Immature natural killer cell (primary cell): ENCODE data around the gene PGAP1. TPM values are rescaled to one million over a fixed set of nuclear protein-coding genes. Genes with fewer than 3 reads are reported as not detected.
A peak's percentile ranks its signal among the peaks of the same experiment; 100 is the strongest.

Experiments used
- DNase-seq, 3 donors: peaks; one replicate each; pipeline ENCODE4 v3.0.0; 2022; ENCODE audit warnings: mixed read lengths in 1 of 3
- H3K27ac Mint-ChIP-seq, 6 donors: one replicate each; pipeline ENCODE4 v1.8.0; 2020; ENCODE audit warnings: mixed read lengths in 6 of 6, mild to moderate bottlenecking in 5 of 6, inconsistent platforms in 4 of 6, moderate library complexity in 3 of 6
- H3K27me3 Mint-ChIP-seq, 3 donors: one replicate each; pipeline ENCODE4 v1.8.0; 2020 to 2021; ENCODE audit warnings: low read depth in 3 of 3, mild to moderate bottlenecking in 3 of 3, mixed read lengths in 3 of 3, moderate library complexity in 3 of 3, inconsistent platforms in 1 of 3
- H3K36me3 Mint-ChIP-seq, 3 donors: one replicate each; pipeline ENCODE4 v1.8.0; 2020; ENCODE audit warnings: mixed read lengths in 3 of 3, inconsistent platforms in 2 of 3, mild to moderate bottlenecking in 2 of 3
- H3K4me1 Mint-ChIP-seq, 2 donors: one replicate each; pipeline ENCODE4 v1.8.0; 2020; ENCODE audit warnings: inconsistent platforms in 2 of 2, mild to moderate bottlenecking in 2 of 2, mixed read lengths in 2 of 2, moderate library complexity in 1 of 2
- H3K4me3 Mint-ChIP-seq, 5 donors: one replicate each; pipeline ENCODE4 v1.8.0; 2020; ENCODE audit warnings: mild to moderate bottlenecking in 5 of 5, mixed read lengths in 5 of 5, inconsistent platforms in 3 of 5, moderate library complexity in 3 of 5
- H3K9me3 Mint-ChIP-seq, 6 donors: one replicate each; pipeline ENCODE4 v1.8.0; 2020; ENCODE audit warnings: mild to moderate bottlenecking in 6 of 6, mixed read lengths in 6 of 6, inconsistent platforms in 4 of 6, moderate library complexity in 3 of 6
- polyA plus RNA-seq, 3 donors: library from polyadenylated mRNA; unstranded; fragments of 300-500 nt; fragmentation: Illumina TruSeq; gene quantifications; one replicate each; pipeline ENCODE4 v1.2.3, GENCODE V29; 2021

The PGAP1 gene
- polyA plus RNA-seq, 3 donors from 2014 or later = 0.09 to 0.62 TPM; not detected in 1

DNA sequence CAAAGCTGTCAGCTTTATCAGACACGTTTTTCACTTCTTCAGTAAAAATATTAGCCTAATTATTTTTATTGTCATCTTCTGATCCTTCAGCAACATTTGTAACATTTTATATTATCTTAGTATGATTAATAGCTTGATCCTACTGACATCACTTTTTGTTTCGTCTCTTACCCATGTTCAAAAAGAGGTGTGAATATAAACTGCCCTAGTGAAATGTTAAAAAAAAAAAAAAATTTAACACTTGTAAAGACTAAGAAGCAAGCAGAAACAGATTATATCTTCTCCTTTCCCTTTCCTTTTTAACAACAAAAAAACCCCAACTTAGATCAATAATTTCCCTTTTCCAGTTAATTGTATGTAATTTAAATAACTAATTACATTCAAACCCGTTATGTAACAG is 81.1 kb downstream of the PGAP1 start:
- Mint-ChIP-seq H3K4me3 (peak overlapping the region in 2 of 5 donors; percentile 8 to 29), H3K27me3 (peaks cover 0 to under 1% (median 0%) of the 10 kb centered on the region in 3 donors), H3K36me3 (peaks cover 0 to 4% (median 3%) of the 10 kb centered on the region in 3 donors), H3K9me3 (no peaks in the 10 kb centered on the region), H3K4me1 (peaks cover 6 to 19% of the 10 kb centered on the region in 2 donors), H3K27ac (peak overlapping the region in 2 of 6 donors; percentile 32 to 37)
- DNase-seq = peak in 1 of 3 donors; percentile 2

- DNase-seq = no peak
- Mint-ChIP-seq H3K4me1 (peaks cover under 1 to 2% of the 10 kb centered on the region in 2 donors), H3K9me3 (no peaks in the 10 kb centered on the region), H3K27me3 (no peaks in the 10 kb centered on the region), H3K4me3 (no peak overlapping the region), H3K27ac (no peak overlapping the region), H3K36me3 (peaks cover 3 to 7% (median 4%) of the 10 kb centered on the region in 3 donors)
Measured at GRCh38 chr2:196840171-196840570, 86.3 kb downstream of the PGAP1 start.

- Mint-ChIP-seq H3K9me3 (no peaks in the 10 kb centered on the region), H3K4me3 (no peak overlapping the region), H3K36me3 (peaks cover 3 to 7% (median 4%) of the 10 kb centered on the region in 3 donors), H3K27me3 (no peaks in the 10 kb centered on the region), H3K4me1 (no peaks in the 10 kb centered on the region), H3K27ac (no peak overlapping the region)
- no peak for DNase-seq
Measured at GRCh38 chr2:196839574-196839973, 86.9 kb downstream of the PGAP1 start.

- Mint-ChIP-seq H3K27ac (no peak overlapping the region), H3K27me3 (no peaks in the 10 kb centered on the region)
Measured at GRCh38 chr2:196836440-196836839, 90.1 kb downstream of the PGAP1 start.

GRCh38 chr2:196830701-196831100 is 95.8 kb downstream of the PGAP1 start:
- no peak overlapping the region for H3K27ac Mint-ChIP-seq
- no peak for DNase-seq
- no peaks in the 10 kb centered on the region for H3K4me1 Mint-ChIP-seq
- H3K4me3 Mint-ChIP-seq = no peak overlapping the region
- no peaks in the 10 kb centered on the region for H3K36me3 Mint-ChIP-seq
- peaks cover 0 to 1% (median 0%) of the 10 kb centered on the region in 6 donors for H3K9me3 Mint-ChIP-seq
- H3K27me3 Mint-ChIP-seq = peaks cover 0 to 8% (median 0%) of the 10 kb centered on the region in 3 donors

More at GRCh38 chr2:196836440-196836839, 90.1 kb downstream of the PGAP1 start:
- no peak for DNase-seq
- peaks cover 0 to 1% (median 0%) of the 10 kb centered on the region in 6 donors for H3K9me3 Mint-ChIP-seq
- peaks cover 3 to 7% (median 4%) of the 10 kb centered on the region in 3 donors for H3K36me3 Mint-ChIP-seq
- H3K4me3 Mint-ChIP-seq = no peak overlapping the region
- H3K4me1 Mint-ChIP-seq = no peaks in the 10 kb centered on the region

DNA sequence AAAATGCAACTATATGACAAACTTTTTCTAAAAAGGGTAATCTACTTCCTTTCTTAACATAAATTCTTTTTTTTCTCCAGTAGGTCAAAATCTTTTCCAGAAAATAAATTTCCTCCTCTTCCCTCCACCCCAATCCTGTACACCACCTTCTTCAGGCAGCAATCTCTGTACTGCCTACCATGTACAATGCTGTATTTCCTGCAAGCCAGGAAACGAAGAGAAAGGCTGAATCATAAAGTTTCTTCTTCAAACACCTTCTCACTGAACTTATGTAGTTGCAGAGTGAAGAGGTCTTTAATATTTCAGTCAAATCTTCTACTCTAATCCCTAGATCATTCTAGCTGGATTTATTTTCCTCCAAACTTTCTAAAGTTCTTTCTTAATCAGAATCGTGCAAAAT is 99.2 kb downstream of the PGAP1 start:
- H3K4me1 Mint-ChIP-seq = no peaks in the 10 kb centered on the region
- H3K36me3 Mint-ChIP-seq = no peaks in the 10 kb centered on the region
- no peak overlapping the region for H3K27ac Mint-ChIP-seq
- peaks cover 0 to 12% (median 7%) of the 10 kb centered on the region in 3 donors for H3K27me3 Mint-ChIP-seq
- DNase-seq = no peak
- H3K9me3 Mint-ChIP-seq = peaks cover 0 to 1% (median 0%) of the 10 kb centered on the region in 6 donors
- no peak overlapping the region for H3K4me3 Mint-ChIP-seq

DNA sequence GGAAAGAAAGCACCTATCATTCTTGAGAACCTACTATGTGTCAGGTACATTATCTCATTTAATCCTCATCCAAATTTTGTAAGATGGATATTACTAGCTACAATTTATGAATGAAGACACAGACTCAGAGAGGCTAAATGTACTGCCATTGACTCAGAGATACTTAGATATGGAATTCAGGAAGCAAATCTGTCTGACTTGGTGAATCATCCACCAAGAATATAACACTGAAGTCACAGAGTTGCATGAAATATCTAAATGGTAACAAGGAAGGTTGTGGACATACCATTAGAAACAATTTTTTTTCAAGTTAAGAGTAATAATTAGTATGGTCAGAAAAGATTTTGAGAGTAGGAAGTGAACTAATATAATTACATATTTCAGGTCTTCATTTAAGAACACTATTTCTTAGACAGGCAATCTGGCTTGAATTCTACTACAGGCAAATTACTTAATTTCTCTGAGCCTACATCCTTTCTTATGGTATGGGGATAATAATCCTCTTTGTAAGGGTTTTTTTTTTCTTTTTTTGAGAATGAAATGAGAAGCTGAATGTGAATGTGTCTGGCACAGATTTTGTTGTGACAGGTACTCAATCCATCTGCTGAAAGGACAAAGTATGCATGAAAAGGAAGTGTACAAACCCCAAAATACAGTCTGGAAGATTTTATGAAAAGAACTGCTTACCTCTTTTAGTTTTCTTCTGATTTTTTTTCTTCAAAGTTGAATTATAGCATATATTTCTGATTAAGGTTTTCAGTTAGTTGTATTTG is 102.6 kb downstream of the PGAP1 start:
- Mint-ChIP-seq H3K4me1 (no peaks in the 10 kb centered on the region), H3K27ac (no peak overlapping the region), H3K4me3 (no peak overlapping the region), H3K27me3 (peaks cover 3 to 20% (median 9%) of the 10 kb centered on the region in 3 donors), H3K36me3 (peaks cover 2 to 5% (median 5%) of the 10 kb centered on the region in 3 donors), H3K9me3 (peaks cover 0 to 10% (median 4%) of the 10 kb centered on the region in 6 donors)
- DNase-seq = no peak

DNA sequence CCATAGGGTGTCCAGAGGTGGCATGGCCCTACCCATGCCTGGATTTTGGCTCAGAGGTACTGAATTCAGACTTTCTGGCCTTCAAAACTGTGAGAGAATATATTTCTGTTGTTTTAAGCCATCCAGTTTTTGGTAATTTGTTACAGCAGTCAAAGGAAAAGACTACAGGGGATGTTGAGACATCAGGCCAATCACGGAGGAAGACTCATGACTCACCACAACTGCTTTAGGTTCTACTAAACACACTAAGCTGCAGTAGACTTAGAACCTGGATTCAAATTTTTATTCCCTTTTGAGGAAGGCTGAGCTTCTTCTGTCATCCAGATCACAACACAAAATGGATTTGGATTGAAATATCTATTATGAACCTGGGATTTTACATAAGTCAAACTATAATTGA is 105.3 kb downstream of the PGAP1 start:
- no peak overlapping the region for H3K27ac Mint-ChIP-seq
- H3K36me3 Mint-ChIP-seq = peaks cover 5 to 8% (median 5%) of the 10 kb centered on the region in 3 donors
- DNase-seq = no peak
- peaks cover 3 to 23% (median 3%) of the 10 kb centered on the region in 3 donors for H3K27me3 Mint-ChIP-seq
- no peak overlapping the region for H3K4me3 Mint-ChIP-seq
- H3K9me3 Mint-ChIP-seq = peaks cover 3 to 27% (median 12%) of the 10 kb centered on the region in 6 donors
- H3K4me1 Mint-ChIP-seq = no peaks in the 10 kb centered on the region

GRCh38 chr2:196809260-196809659 is 117.2 kb downstream of the PGAP1 start, which contains the start of gene C2orf66:
Gene C2orf66 (minus strand): TSS chr2:196809355. CDS start chr2:196809336, 19 bp downstream.
- no peaks in the 10 kb centered on the region for H3K36me3 Mint-ChIP-seq
- DNase-seq = no peak
- H3K9me3 Mint-ChIP-seq = no peaks in the 10 kb centered on the region
- no peaks in the 10 kb centered on the region for H3K4me1 Mint-ChIP-seq
- H3K27ac Mint-ChIP-seq = no peak within 1 kb of the TSS
- H3K27me3 Mint-ChIP-seq = peaks cover 6 to 23% (median 20%) of the 10 kb centered on the region in 3 donors
- no peak within 1 kb of the TSS for H3K4me3 Mint-ChIP-seq

DNA sequence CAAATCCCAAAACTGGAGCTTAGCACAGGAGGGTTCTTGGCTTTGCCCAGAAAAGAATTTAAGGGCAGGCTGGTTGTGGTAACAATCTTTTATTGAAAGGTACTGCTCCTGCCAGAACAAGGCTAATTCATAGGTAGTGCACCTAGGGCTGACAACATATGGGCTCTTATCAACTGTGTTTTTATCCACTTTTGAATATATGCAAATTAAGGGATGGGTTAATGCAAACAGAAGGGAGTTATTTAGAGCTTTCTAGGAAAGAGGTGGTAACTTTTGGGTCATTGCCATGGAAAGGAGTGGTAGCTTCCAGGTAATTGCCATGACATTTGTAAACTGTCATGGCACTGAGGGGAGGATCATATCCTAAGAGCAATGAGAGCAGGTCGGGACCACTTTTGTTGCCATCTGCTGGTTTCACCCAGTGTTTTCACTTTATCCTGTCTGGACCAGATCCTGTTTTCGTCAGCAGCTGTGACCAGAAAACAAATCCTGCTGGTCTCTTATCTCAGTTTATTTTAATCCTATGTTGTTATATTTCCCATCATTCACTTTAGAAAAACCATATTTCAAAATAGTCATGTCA is 118.3 kb downstream of the PGAP1 start:
- H3K4me1 Mint-ChIP-seq = no peaks in the 10 kb centered on the region
- no peaks in the 10 kb centered on the region for H3K36me3 Mint-ChIP-seq
- no peaks in the 10 kb centered on the region for H3K9me3 Mint-ChIP-seq
- no peak for DNase-seq
- no peak overlapping the region for H3K4me3 Mint-ChIP-seq
- H3K27me3 Mint-ChIP-seq = peaks cover 6 to 27% (median 20%) of the 10 kb centered on the region in 3 donors
- H3K27ac Mint-ChIP-seq = no peak overlapping the region

DNA sequence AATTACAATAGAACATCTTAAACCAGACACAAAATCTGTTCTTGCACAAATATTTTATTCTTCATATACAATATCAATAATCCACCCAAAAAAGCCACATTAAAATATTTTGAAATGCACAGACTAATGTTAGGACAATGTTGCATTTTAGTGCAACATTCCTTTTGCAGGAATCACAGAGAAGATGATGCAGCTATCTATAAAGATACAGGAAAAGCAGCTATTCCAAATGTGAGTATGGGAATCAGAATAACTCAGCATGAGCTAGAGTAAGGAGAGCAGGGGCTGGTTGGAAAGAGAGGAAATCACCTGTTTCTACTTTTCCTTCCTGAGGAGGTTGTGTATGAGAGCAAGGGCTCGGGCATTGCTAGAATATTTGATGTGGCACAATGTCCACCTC is 122.1 kb downstream of the PGAP1 start:
- H3K4me3 Mint-ChIP-seq = no peak overlapping the region
- no peak for DNase-seq
- no peak overlapping the region for H3K27ac Mint-ChIP-seq
- H3K4me1 Mint-ChIP-seq = peaks cover 4 to 10% of the 10 kb centered on the region in 2 donors
- H3K36me3 Mint-ChIP-seq = no peaks in the 10 kb centered on the region
- H3K27me3 Mint-ChIP-seq = peaks cover 3 to 26% (median 23%) of the 10 kb centered on the region in 3 donors
- no peaks in the 10 kb centered on the region for H3K9me3 Mint-ChIP-seq

DNA sequence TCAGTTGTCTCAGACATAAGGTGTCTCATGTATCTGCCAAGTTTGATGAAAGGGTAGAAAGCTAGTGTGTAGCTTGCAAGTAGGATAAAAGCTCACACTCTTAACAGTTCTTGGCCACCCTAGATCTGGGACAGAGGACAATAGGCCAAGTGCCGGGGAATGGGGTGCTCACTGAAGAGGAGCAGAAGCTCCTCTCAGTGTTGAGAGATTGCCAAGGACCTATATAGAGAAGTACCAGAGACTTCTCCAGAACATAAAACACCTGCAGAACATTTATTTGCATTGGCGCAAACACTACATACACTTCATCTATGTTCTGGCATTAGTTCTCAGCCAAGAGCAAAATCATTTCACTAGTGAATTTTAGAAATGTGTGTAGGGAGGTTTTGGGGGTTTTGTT is 124.1 kb downstream of the PGAP1 start:
- peaks cover 16 to 25% of the 10 kb centered on the region in 2 donors for H3K4me1 Mint-ChIP-seq
- H3K36me3 Mint-ChIP-seq = no peaks in the 10 kb centered on the region
- H3K4me3 Mint-ChIP-seq = no peak overlapping the region
- DNase-seq = no peak
- H3K27me3 Mint-ChIP-seq = peaks cover 5 to 23% (median 17%) of the 10 kb centered on the region in 3 donors
- no peak overlapping the region for H3K27ac Mint-ChIP-seq
- H3K9me3 Mint-ChIP-seq = no peaks in the 10 kb centered on the region

DNA sequence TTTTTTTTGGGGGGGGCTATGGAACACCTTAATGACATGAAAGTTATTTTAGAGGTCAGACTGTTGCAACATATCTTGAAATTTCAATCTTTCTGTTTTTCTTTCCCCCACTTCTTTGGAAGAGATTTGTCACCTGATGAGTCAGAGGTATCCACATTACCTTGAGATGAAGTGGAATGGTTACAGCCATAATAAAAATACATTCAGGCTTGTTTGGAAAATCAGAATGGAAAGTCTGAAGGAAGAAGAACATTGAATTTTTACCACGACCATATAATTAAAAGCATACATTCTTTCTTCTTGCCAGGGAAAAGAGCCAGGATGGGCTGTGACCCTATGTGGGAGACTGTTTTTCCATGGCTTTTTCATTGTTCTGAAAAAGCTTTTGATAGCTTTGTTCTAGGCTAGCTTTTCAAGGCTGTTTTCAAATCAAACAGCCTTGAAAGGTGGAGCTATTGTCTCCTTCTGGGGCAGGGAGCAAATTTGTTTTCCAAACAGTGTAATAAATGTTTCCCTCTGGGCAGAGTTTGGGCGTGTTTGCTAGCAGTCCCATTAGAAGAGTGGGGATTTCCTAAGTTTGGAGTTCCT is 124.7 kb downstream of the PGAP1 start:
- no peak overlapping the region for H3K27ac Mint-ChIP-seq

DNA sequence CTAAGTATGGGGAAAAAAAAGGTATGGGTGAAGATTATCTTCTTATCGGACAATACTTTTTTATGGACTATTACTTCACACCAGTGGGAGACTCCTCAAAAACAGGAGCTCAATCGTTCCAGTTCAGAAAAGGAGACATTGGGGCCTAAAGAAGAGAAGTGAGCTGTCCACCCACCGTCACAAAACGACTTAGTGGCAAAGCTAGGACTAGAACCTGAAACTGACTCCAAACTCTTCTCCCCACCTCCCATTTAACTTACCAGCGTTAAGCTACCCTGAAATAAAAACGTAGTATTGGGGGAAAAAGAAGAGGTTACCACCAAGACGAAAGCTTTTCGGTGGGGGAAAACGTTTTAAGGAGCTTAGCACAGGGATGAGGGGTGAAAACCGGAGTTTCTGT is 127.5 kb downstream of the PGAP1 start:
- Mint-ChIP-seq H3K4me3 (peak overlapping the region; percentile 93 to 100 (median 96)), H3K9me3 (no peaks in the 10 kb centered on the region), H3K4me1 (peaks cover 24 to 48% of the 10 kb centered on the region in 2 donors), H3K27me3 (peaks cover 4 to 12% (median 12%) of the 10 kb centered on the region in 3 donors), H3K36me3 (peaks cover 7 to 14% (median 14%) of the 10 kb centered on the region in 3 donors), H3K27ac (peak overlapping the region; percentile 87 to 97 (median 94))
- no peak for DNase-seq

More for the DNA sequence above, 124.7 kb downstream of the PGAP1 start:
- peaks cover 5 to 23% (median 13%) of the 10 kb centered on the region in 3 donors for H3K27me3 Mint-ChIP-seq
- H3K4me3 Mint-ChIP-seq = no peak overlapping the region
- peaks cover 2% of the 10 kb centered on the region in 3 donors for H3K36me3 Mint-ChIP-seq
- H3K9me3 Mint-ChIP-seq = no peaks in the 10 kb centered on the region
- DNase-seq = no peak
- peaks cover 20 to 32% of the 10 kb centered on the region in 2 donors for H3K4me1 Mint-ChIP-seq
